HepG2 (cell line): ENCODE results near the gene SLIT1. TPM values are rescaled to one million over a fixed set of nuclear protein-coding genes. Genes with fewer than 3 reads are reported as not detected.

Experiments
- ATAC-seq: fragments of 200-7000 bp; cut with Tn5 transposase; 3 replicates; pipeline ENCODE4 v1.9.1; 2020; ENCODE audit warnings: mild to moderate bottlenecking, moderate library complexity
- BruUV-seq: library from RNA; stranded (reverse); fragments of 400-500 nt; replicated peaks from 2 replicates; lab custom pipeline; 2021; lab: Mats Ljungman, UMichigan
- CTCF ChIA-PET: fragments of 300-600 bp; formaldehyde crosslinking; extraction: SDS; loops from one replicate; lab custom pipeline; 2021; ENCODE audit warnings: low total read pairs, inconsistent platforms, low intra/inter-chr PET ratio; lab: Yijun Ruan, JAX
- POLR2A ChIA-PET: fragments of 350-600 bp; sonication (Branson Sonifier 250); formaldehyde crosslinking; loops from one replicate; lab custom pipeline; 2020; ENCODE audit warnings: antibody characterized with exemption, inconsistent platforms; lab: Yijun Ruan, JAX
- DNase-seq: peaks from one replicate; pipeline ENCODE4 v3.0.0-alpha.2; 2015; ENCODE audit warnings: low spot score
- FAIRE-seq: peaks from 3 replicates; lab custom pipeline; 2011; peaks lifted over from hg19 to GRCh38; lab: Jason Lieb, UNC
- H2AFZ ChIP-seq: one replicate; pipeline ENCODE4 v1.6.1; 2011; ENCODE audit warnings: low read length, inconsistent platforms
- H3K27ac ChIP-seq: fragments of 300-600 bp; 3 replicates; pipeline ENCODE4 v1.8.0; 2011; ENCODE audit warnings: mixed run types, mild to moderate bottlenecking, mixed read lengths, low read length, inconsistent platforms; ENCODE audit not compliant: insufficient read depth; ENCODE audit errors: extremely low read length
- H3K27me3 ChIP-seq, 2 experiments: fragments of 200-600 bp in 1 of 2; 2 replicates in 1 of 2; 3 replicates in 1 of 2; pipeline versions ENCODE4 v1.6.0 to v1.8.0; 2011; ENCODE audit warnings: low read length in 2 of 2, mild to moderate bottlenecking in 2 of 2, moderate library complexity in 2 of 2, inconsistent platforms in 1 of 2; ENCODE audit not compliant: insufficient read depth in 2 of 2, control insufficient read depth in 1 of 2
- H3K36me3 ChIP-seq, 2 experiments: fragments of 200-600 bp in 1 of 2; replicated peaks in 1 of 2; 2 replicates in 1 of 2; 3 replicates in 1 of 2; pipeline versions ENCODE4 v1.5.1 to v1.8.0; 2011; ENCODE audit warnings: low read length in 2 of 2, inconsistent platforms in 1 of 2; ENCODE audit not compliant: insufficient read depth in 2 of 2, control insufficient read depth in 1 of 2
- H3K4me1 ChIP-seq: 2 replicates; pipeline ENCODE4 v1.5.1; 2012; ENCODE audit warnings: low read length, inconsistent platforms; ENCODE audit not compliant: insufficient read depth
- H3K4me2 ChIP-seq: 2 replicates; pipeline ENCODE4 v1.6.0; 2011; ENCODE audit warnings: low read depth, low read length, inconsistent platforms
- H3K4me3 ChIP-seq, 3 experiments: fragments of 200-600 bp in 1 of 3; sonication (generic), shearing (Covaris generic) in 1 of 3; replicated peaks in 1 of 3; 2 replicates each; pipeline ENCODE4 v1.5.1; 2011 to 2016; ENCODE audit warnings: low read length in 3 of 3, inconsistent platforms in 2 of 3, low read depth in 2 of 3, mild to moderate bottlenecking in 2 of 3, control low read depth in 1 of 3, mixed read lengths in 1 of 3; ENCODE audit not compliant: insufficient read depth in 1 of 3
- H3K79me2 ChIP-seq: one replicate; pipeline ENCODE4 v1.6.1; 2011; ENCODE audit warnings: low read length, inconsistent platforms; ENCODE audit not compliant: insufficient read depth
- H3K9ac ChIP-seq: 2 replicates; pipeline ENCODE4 v1.6.0; 2011; ENCODE audit warnings: mild to moderate bottlenecking, low read depth, low read length, inconsistent platforms; ENCODE audit not compliant: insufficient read depth
- H3K9me3 ChIP-seq: 2 replicates; pipeline ENCODE4 v1.5.1; 2012; ENCODE audit warnings: mild to moderate bottlenecking, low read length
- H4K20me1 ChIP-seq: 2 replicates; pipeline ENCODE4 v1.6.0; 2011; ENCODE audit warnings: inconsistent platforms, mild to moderate bottlenecking, low read length, moderate library complexity; ENCODE audit not compliant: insufficient read depth
- CBFB ChIP-seq: sonication (generic); formaldehyde crosslinking; IDR thresholded peaks from 2 replicates; pipeline ENCODE4 v1.4.0; 2020; ENCODE audit warnings: missing genetic modification reagents
- CREM ChIP-seq, 2 experiments: sonication (generic) in 1 of 2; formaldehyde crosslinking in 1 of 2; IDR thresholded peaks; 2 replicates each; pipeline versions ENCODE4 v1.4.0 to v1.6.1; 2016 to 2020; ENCODE audit warnings: antibody characterized with exemption in 1 of 2, mild to moderate bottlenecking in 1 of 2, missing genetic modification reagents in 1 of 2
- HNF4G ChIP-seq, 2 experiments: sonication (generic) in 1 of 2; formaldehyde crosslinking in 1 of 2; IDR thresholded peaks; 2 replicates each; pipeline versions ENCODE4 v1.4.0 to v1.6.1; 2011 to 2020; ENCODE audit warnings: borderline replicate concordance in 2 of 2, low read depth in 2 of 2, mild to moderate bottlenecking in 2 of 2, low read length in 1 of 2, missing genetic modification reagents in 1 of 2, moderate library complexity in 1 of 2
- MIER2 ChIP-seq: IDR thresholded peaks from 2 replicates; pipeline ENCODE4 v1.6.1; 2016; ENCODE audit warnings: missing biosample characterization, missing genetic modification reagents
- NONO ChIP-seq, 2 experiments: fragments of 450-650 bp in 1 of 2; sonication (generic) in 1 of 2; formaldehyde crosslinking in 1 of 2; IDR thresholded peaks in 1 of 2; conservative IDR thresholded peaks in 1 of 2; 2 replicates each; pipeline versions ENCODE4 v1.6.1 to v1.8.0; 2017 to 2022; ENCODE audit warnings: mild to moderate bottlenecking in 1 of 2, missing genetic modification reagents in 1 of 2, moderate library complexity in 1 of 2
- ZMAT3 ChIP-seq: sonication (generic); formaldehyde crosslinking; conservative IDR thresholded peaks from 2 replicates; pipeline ENCODE4 v1.7.0; 2021; ENCODE audit warnings: missing genetic modification reagents
- ZMYM2 ChIP-seq: sonication (generic); formaldehyde crosslinking; IDR thresholded peaks from 2 replicates; pipeline ENCODE4 v1.8.0; 2022; ENCODE audit warnings: mild to moderate bottlenecking, missing genetic modification reagents
- ZNF562 ChIP-seq: sonication (generic); formaldehyde crosslinking; IDR thresholded peaks from 2 replicates; pipeline ENCODE4 v1.8.0; 2022; ENCODE audit warnings: missing genetic modification reagents, borderline replicate concordance
- WGBS: methylation state at CpG from one replicate; pipeline ENCODE4 v1.1.6; 2017; ENCODE audit warnings: low lambda C conversion rate; 5-methylcytosine and 5-hydroxymethylcytosine counted together
- in situ Hi-C: cut with HindIII; loops from 2 replicates; pipeline ENCODE4 v1.10.0; 2017; ENCODE audit warnings: low pct_unique_long_range_greater_than_20kb; ENCODE audit not compliant: extremely low pct_ligation_motif_present
- intact Hi-C: fragments of 100-400 bp; cut with micrococcal nuclease; formaldehyde crosslinking; loops from one replicate; pipeline ENCODE4 v1.10.0; 2022; ENCODE audit not compliant: unreplicated experiment
- polyA plus RNA-seq, 8 experiments: library from polyadenylated mRNA; depleted of rRNA in 3 of 8; stranded (reverse) in 7 of 8; unstranded in 1 of 8; fragments of >200 nt; fragmentation: Illumina TruSeq in 4 of 8; extraction: Trizol in 4 of 8; gene quantifications; 2 replicates each; pipeline versions ENCODE4 v1.2.1 to v1.2.3, GENCODE V29; 2011 to 2016; ENCODE audit warnings: low read depth in 4 of 8, missing spikeins in 1 of 8, mixed read lengths in 1 of 8; ENCODE audit not compliant: insufficient read depth in 1 of 8
- total RNA-seq, 5 experiments: library from RNA; depleted of rRNA; stranded (reverse); fragments of >200 nt; fragmentation: Illumina TruSeq; extraction: Trizol; gene quantifications; 2 replicates each; pipeline ENCODE4 v1.2.3, GENCODE V29; 2016; ENCODE audit warnings: low read depth in 1 of 5
- TF ChIP-seq, protein P1 (sequence below): sonication (generic); formaldehyde crosslinking; IDR thresholded peaks from 2 replicates; pipeline ENCODE4 v1.8.0; 2023; ENCODE audit warnings: mild to moderate bottlenecking, missing genetic modification reagents
- TF ChIP-seq, protein P2 (sequence below): sonication (generic); formaldehyde crosslinking; IDR thresholded peaks from 2 replicates; pipeline ENCODE4 v1.9.0; 2021; ENCODE audit warnings: missing genetic modification reagents, borderline replicate concordance
- TF ChIP-seq, protein P3 (sequence below): IDR thresholded peaks from 2 replicates; pipeline ENCODE4 v1.6.1; 2016; ENCODE audit warnings: mild to moderate bottlenecking

The SLIT1 gene
- total and polyA plus RNA-seq, 2 of the 13 experiments (the other 11 are each of a cell fraction or from before 2014, with no cell fraction given) = 0.09 to 0.33 TPM

DNA sequence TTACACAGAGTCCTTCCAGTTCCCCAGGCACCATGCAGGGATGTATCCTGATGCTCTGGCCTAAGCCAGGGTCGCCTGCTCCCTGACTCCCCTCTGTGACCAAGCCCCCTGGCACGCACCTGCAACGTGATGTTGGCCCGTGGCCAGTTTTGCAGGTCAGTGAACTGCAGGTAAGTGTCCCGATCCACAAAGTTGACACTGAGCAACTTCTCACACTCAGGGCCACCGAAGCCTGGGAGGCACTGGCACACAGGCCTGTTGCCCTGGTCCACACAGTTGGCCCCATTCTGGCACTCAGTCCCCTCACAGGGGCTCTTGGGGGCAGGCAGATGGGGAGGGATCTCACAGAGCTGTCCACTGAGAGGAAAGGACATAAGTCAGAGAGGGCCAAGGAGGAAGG, 179.4 kb downstream of the SLIT1 start:
- no peaks in the 10 kb centered on the region; a peak in 1 of 5 replicates for H3K27me3 ChIP-seq
- H3K79me2 ChIP-seq = no peaks in the 10 kb centered on the region
- ChIA-PET CTCF (no interaction called here), POLR2A (no interaction called here)
- H2AFZ ChIP-seq = no peak overlapping the region
- TF ChIP-seq, protein P1, sequence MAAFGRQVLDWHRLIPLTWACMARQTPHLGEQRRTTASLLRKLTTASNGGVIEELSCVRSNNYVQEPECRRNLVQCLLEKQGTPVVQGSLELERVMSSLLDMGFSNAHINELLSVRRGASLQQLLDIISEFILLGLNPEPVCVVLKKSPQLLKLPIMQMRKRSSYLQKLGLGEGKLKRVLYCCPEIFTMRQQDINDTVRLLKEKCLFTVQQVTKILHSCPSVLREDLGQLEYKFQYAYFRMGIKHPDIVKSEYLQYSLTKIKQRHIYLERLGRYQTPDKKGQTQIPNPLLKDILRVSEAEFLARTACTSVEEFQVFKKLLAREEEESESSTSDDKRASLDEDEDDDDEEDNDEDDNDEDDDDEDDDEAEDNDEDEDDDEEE (CRISPR knock-in tag) = no peak
- TF ChIP-seq NONO (IDR thresholded peaks at IDR 0.05) (no peak), NONO (CRISPR knock-in tag; conservative IDR thresholded peaks at IDR 0.05) (no peak), ZMYM2 (CRISPR knock-in tag) (no peak)
- FAIRE-seq (no peak), DNase-seq (no peak), ATAC-seq (no peak)
- 0% methylated on average over 6 of the region's 6 CpGs for WGBS
- BruUV-seq = no TSS peak
- in situ Hi-C loops (no loop called here), intact Hi-C loops (no loop called here)
- peaks cover 12% of the 10 kb centered on the region for H3K9me3 ChIP-seq
- H3K27ac ChIP-seq = no peak overlapping the region
- no peaks in the 10 kb centered on the region for H3K36me3 ChIP-seq
- no peak overlapping the region for H3K4me2 ChIP-seq
- no peak overlapping the region for H3K9ac ChIP-seq
- no peak overlapping the region for H3K4me3 ChIP-seq
- peaks cover 16% of the 10 kb centered on the region for H3K4me1 ChIP-seq
- H4K20me1 ChIP-seq = no peaks in the 10 kb centered on the region

DNA sequence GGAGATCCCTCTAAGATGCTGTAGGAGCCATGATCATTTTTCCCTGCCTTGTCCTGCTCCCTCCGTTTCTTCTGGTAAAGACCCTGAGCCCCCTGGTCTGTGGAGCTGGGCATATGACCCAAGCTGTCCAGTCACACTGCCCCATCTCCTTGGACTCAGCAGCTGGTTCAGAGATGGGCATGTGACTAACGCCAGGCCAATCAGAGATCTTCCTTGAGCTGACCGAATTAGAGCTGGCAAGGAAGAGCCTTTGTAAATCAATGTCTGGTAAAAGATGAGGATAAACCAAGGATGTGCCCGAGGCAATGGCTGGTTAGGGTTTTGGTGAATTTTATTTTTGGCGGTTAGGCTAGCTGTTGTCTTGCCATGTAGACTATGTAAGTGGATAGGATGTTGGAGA, 180.4 kb downstream of the SLIT1 start:
- BruUV-seq = no TSS peak
- no peaks in the 10 kb centered on the region; a peak in 1 of 5 replicates for H3K27me3 ChIP-seq
- no peak for ATAC-seq
- in situ Hi-C loops (no loop called here), intact Hi-C loops (no loop called here)
- CTCF ChIA-PET = interaction anchor here (0.7 kb wide), 1 partner anchor 68 kb away, joined by 3 read pairs; no protein-coding TSS in a partner anchor
- TF ChIP-seq CBFB (CRISPR knock-in tag) (no peak), MIER2 (CRISPR knock-in tag) (no peak), ZMAT3 (no peak), HNF4G (IDR thresholded peaks at IDR 0.05; ENCODE audit: borderline replicate concordance, low read depth, low read length) (no peak), HNF4G (CRISPR knock-in tag; IDR thresholded peaks at IDR 0.05; ENCODE audit: borderline replicate concordance, low read depth) (no peak), CREM (IDR thresholded peaks at IDR 0.05) (no peak), CREM (CRISPR knock-in tag; IDR thresholded peaks at IDR 0.05) (no peak), ZNF562 (no peak), ZMYM2 (CRISPR knock-in tag) (no peak)
- TF ChIP-seq, protein P2, sequence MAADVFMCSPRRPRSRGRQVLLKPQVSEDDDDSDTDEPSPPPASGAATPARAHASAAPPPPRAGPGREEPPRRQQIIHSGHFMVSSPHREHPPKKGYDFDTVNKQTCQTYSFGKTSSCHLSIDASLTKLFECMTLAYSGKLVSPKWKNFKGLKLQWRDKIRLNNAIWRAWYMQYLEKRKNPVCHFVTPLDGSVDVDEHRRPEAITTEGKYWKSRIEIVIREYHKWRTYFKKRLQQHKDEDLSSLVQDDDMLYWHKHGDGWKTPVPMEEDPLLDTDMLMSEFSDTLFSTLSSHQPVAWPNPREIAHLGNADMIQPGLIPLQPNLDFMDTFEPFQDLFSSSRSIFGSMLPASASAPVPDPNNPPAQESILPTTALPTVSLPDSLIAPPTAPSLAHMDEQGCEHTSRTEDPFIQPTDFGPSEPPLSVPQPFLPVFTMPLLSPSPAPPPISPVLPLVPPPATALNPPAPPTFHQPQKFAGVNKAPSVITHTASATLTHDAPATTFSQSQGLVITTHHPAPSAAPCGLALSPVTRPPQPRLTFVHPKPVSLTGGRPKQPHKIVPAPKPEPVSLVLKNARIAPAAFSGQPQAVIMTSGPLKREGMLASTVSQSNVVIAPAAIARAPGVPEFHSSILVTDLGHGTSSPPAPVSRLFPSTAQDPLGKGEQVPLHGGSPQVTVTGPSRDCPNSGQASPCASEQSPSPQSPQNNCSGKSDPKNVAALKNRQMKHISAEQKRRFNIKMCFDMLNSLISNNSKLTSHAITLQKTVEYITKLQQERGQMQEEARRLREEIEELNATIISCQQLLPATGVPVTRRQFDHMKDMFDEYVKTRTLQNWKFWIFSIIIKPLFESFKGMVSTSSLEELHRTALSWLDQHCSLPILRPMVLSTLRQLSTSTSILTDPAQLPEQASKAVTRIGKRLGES (CRISPR knock-in tag) = no peak
- TF ChIP-seq, protein P3, sequence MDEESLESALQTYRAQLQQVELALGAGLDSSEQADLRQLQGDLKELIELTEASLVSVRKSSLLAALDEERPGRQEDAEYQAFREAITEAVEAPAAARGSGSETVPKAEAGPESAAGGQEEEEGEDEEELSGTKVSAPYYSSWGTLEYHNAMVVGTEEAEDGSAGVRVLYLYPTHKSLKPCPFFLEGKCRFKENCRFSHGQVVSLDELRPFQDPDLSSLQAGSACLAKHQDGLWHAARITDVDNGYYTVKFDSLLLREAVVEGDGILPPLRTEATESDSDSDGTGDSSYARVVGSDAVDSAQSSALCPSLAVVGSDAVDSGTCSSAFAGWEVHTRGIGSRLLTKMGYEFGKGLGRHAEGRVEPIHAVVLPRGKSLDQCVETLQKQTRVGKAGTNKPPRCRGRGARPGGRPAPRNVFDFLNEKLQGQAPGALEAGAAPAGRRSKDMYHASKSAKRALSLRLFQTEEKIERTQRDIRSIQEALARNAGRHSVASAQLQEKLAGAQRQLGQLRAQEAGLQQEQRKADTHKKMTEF = no peak
- TF ChIP-seq, all 625 proteins: peak for 0
- Histone ChIP-seq H2AFZ (no peak overlapping the region), H3K4me1 (peaks cover 26% of the 10 kb centered on the region), H3K27ac (no peak overlapping the region), H3K79me2 (no peaks in the 10 kb centered on the region), H3K4me3 (no peak overlapping the region), H3K9ac (no peak overlapping the region), H3K36me3 (no peaks in the 10 kb centered on the region), H4K20me1 (no peaks in the 10 kb centered on the region), H3K4me2 (no peak overlapping the region), H3K9me3 (peaks cover 12% of the 10 kb centered on the region)
- POLR2A ChIA-PET = no interaction called here
- FAIRE-seq = no peak
- DNase-seq = no peak
- WGBS = 42% methylated on average over 5 of the region's 5 CpGs
